GM20431 (cell line): ENCODE measurements around the gene DTX1.

Source experiments
- in situ Hi-C: fragments of 300-500 bp; cut with MseI, MboI; formaldehyde crosslinking; loops from one replicate; pipeline ENCODE4 v1.15.0; 2020; ENCODE audit warnings: low sequenced_read_pairs; ENCODE audit not compliant: unreplicated experiment

DTX1 gene

GRCh38 chr12:113090740-113091139, 34.2 kb downstream of the DTX1 start:
- in situ Hi-C loops, result no loop called here

GRCh38 chr12:113091506-113091905, 35.0 kb downstream of the DTX1 start:
- in situ Hi-C loops, result no loop called here

DNA sequence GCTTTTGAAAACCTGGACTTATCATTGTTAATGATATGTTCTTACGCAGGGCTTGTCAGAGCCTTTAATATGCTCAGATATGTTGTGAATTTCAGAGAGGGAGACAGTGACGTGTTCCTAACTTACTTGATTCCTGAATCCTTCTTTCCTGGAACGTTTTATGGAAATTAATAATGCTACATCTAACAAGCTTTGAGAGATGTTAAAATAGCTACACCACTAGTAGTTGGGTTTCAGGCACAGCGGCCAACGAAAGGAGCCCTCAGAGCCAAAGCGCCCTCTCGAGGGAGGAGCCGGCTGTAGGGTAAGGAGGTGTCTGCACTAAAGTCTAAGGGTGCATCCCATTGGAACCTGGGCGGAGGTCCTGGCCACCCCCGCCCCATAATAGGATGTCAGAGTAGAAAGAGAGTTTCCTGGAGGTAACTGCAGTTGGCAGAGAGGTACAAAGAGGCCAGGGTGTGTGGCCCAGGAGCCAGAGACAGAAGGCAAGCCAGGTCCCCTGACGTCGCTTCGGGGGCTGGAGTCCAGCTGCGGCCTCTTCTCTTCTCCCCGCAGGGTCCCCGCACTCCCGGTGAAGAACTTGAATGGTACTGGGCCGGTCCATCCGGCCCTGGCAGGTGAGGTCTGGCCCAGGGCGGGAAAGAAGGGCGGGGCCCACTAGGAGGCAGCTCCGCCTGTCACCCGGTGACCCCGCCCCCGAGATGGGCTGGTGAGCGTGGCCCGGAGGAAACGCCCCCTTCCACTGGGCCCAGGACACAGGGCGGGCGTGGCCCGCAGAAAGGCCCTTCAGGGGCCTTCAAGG, 36.3 kb downstream of the DTX1 start:
- in situ Hi-C loops, result no loop called here

DNA sequence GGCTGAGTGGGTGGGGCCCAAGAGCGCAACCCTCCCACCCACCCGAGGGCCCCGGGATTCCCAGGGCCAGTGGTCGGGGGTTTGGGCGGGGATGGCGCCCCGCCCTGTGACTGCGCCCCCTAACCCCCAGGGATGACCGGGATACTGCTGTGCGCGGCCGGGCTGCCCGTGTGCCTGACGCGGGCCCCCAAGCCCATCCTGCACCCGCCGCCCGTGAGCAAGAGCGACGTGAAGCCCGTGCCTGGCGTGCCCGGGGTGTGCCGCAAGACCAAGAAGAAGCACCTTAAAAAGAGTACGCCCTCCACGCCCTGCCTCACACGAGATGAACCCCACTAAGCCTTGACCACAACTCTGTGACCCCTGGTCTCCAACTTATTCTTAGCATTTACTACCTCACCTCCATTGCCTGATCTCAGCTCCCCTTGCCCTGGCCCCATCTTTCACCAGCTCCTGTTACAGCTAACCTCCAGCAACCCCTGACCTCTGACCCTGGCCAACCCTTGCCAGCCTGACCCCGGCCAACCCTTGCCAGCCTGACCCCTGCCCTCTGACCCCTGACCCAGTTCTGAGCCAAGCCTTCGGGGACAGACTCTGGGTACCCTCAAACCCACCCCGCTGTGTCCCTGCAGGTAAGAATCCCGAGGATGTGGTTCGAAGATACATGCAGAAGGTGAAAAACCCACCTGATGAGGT, 37.0 kb downstream of the DTX1 start:
- in situ Hi-C loops, result no loop called here

GRCh38 chr12:113094738-113095137, 38.2 kb downstream of the DTX1 start:
- in situ Hi-C loops, result no loop called here

DNA sequence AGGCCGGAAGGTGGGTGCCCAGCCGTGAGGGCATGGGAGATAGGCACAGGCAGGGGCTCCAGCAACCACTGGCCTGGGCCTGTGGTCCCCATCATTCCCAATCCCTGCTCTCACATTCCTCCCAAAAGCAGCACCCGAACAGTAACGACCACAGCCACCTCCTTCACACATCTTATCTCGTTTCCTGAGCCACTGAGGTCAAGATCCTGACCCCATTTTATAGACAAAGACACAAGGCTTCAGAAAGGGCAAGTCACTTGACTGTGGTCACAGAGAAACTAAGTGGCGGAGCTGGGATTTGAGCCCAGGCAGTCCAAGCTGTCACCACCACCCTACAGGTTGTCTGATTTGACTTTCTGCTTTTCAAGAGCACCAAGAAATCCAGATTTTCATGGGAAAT, 38.9 kb downstream of the DTX1 start:
- in situ Hi-C loops, result no loop called here

GRCh38 chr12:113096675-113097461, 40.3 kb downstream of the DTX1 start:
- in situ Hi-C loops, result no loop called here

GRCh38 chr12:113097716-113098440, 41.3 kb downstream of the DTX1 start:
- in situ Hi-C loops, result no loop called here

- in situ Hi-C loops, result no loop called here
Measured at GRCh38 chr12:113098441-113099028, 42.0 kb downstream of the DTX1 start.

- in situ Hi-C loops, result no loop called here
Measured at GRCh38 chr12:113099364-113099763, 42.8 kb downstream of the DTX1 start.

- in situ Hi-C loops, result loop anchor here (10.0 kb wide), 1 partner anchor 55 kb away; no protein-coding TSS in a partner anchor
Measured at GRCh38 chr12:113099764-113100163, 43.2 kb downstream of the DTX1 start.

- in situ Hi-C loops, result loop anchor here (10.0 kb wide), 1 partner anchor 57 kb away; no protein-coding TSS in a partner anchor
Measured at GRCh38 chr12:113101751-113102150, 45.2 kb downstream of the DTX1 start.

DNA sequence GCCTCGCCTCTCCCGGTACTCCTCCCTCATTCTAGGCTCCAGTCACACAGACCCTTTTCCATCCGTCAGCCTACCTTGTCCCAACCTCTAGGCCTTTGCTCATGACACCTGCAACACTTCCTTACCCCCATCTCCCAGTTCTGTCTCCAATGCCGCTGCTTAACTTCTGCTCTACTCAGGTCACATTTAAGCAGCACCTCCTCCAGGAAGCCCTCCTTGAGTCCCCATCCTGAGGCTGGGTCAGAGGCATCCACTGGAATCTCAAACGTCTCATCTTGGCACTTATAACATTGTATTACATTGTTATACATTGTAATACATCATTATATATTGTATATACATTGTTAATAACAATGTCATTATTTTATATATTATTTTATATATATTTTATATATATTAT, 46.3 kb downstream of the DTX1 start:
- in situ Hi-C loops, result loop anchor here (10.0 kb wide), 1 partner anchor 58 kb away; no protein-coding TSS in a partner anchor

GRCh38 chr12:113103756-113104450, 47.4 kb downstream of the DTX1 start:
- in situ Hi-C loops, result loop anchor here (10.0 kb wide), 1 partner anchor 59 kb away; no protein-coding TSS in a partner anchor

DNA sequence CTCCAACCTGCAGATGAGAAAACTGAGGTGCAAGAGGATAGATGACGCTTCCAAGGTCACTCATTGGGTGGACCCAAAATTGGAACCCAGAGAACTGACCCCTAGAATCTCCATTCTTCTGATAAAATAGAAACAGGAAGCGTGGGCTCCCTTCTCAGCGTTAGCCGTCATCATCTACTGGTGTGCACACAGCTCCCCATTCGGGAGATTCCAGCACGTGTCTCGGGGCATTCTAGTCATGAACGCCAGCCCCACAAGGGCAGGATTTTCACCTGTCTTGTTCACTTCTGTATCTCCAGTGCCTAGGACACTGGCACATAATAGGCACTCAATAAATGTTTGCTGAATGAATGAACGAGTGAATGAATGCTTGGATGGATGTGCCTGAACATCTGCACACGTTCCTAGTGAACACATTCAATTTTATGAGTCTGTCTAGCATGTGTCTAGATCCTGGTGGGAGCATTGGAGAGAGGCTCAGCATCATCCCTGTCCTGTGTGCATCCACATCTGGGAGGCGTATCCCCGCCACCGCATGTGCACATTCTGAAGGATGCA, 48.5 kb downstream of the DTX1 start:
- in situ Hi-C loops, result loop anchor here (10.0 kb wide), 1 partner anchor 60 kb away; no protein-coding TSS in a partner anchor

DNA sequence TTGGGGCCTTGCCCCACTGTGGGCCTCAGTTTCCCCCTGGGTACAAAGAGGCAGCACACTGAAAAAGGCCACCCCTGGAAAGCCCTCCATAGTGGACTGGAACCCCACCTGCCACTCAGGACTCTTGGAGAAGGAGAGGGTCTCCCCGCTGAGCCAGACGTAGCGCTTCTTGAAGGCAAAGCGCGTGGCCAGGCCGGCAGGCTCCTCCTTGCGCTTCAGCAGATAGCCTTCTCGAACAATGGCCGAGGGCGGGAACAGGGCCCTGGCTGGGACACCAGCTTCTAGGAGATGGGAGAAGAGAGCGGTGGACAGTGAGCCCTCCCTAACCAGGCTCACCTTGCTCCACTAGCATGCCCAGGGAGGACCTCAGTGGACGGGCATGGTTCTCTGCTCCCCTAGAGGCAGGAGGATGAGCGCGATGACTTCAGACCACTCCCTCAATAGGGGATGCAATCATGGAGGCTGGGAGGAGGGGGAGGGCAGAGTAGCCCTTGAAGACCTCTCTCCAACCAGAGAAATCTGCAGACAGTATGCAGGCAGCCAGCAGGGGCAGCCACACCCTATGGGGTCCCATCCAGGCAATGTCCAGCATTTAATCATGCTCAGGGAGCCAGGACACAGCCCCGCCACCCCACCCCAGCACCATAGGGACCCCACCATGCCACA, 49.2 kb downstream of the DTX1 start:
- in situ Hi-C loops, result loop anchor here (10.0 kb wide), 1 partner anchor 61 kb away; no protein-coding TSS in a partner anchor

GRCh38 chr12:113106361-113106760, 49.8 kb downstream of the DTX1 start:
- in situ Hi-C loops, result loop anchor here (10.0 kb wide), 1 partner anchor 62 kb away; no protein-coding TSS in a partner anchor

DNA sequence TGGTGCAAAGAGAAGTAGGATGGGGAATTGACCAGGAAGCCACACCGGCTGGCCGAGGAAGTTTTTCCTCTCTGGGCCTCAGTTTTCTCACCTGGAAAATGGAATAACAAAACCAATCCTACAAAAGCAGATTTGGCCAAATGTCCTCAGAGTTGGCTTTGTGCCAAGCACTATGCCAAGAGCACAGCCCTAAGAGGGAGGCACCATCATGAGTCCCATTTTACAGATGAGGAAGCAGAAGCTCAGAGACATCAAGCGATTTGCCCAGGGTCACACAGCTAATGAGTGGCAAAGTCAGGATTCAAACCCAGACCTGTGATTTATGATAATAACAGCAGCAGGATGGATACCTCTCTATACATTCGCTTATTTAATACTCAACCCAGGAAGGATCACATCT, 51.8 kb downstream of the DTX1 start:
- in situ Hi-C loops, result loop anchor here (10.0 kb wide), 1 partner anchor 64 kb away; no protein-coding TSS in a partner anchor
